ENCODE results near the gene CD79B.

DNA sequence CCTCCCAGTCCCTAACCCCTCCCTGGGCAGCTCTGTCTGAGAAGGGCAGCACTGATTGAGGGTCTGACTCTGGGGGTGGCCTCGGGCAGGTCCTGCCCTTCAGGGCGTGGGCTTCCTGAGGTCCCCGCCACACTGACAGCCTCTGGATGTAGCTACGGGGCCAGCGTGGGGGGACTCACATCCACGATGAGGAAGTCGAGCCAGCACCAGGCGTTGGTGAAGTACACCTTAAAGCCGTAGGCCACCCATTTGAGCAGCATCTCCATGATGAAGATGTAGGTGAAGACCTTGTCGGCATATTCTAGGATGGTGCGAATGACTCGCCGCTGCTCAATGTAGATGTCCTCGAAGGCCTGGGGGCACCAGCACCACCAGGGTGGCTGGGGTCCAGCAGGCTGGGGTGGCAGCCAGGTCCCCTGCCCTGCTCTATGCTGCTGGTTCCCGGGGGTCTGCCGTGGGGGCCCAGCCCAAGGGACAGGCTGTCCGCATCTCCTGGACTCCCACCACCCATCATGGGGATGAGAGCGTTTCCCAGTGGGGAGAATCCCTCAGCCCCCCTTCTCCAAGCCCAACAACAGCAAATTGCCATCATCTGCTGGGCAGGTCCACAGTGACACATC lies 15.7 kb upstream of the CD79B start:
- TF ChIP-seq, protein P1, sequence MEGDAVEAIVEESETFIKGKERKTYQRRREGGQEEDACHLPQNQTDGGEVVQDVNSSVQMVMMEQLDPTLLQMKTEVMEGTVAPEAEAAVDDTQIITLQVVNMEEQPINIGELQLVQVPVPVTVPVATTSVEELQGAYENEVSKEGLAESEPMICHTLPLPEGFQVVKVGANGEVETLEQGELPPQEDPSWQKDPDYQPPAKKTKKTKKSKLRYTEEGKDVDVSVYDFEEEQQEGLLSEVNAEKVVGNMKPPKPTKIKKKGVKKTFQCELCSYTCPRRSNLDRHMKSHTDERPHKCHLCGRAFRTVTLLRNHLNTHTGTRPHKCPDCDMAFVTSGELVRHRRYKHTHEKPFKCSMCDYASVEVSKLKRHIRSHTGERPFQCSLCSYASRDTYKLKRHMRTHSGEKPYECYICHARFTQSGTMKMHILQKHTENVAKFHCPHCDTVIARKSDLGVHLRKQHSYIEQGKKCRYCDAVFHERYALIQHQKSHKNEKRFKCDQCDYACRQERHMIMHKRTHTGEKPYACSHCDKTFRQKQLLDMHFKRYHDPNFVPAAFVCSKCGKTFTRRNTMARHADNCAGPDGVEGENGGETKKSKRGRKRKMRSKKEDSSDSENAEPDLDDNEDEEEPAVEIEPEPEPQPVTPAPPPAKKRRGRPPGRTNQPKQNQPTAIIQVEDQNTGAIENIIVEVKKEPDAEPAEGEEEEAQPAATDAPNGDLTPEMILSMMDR (IDR thresholded peaks at IDR 0.05): no peak
- TF ChIP-seq POLR2A (IDR thresholded peaks at IDR 0.05): no peak
